Left hindlimb (tissue), 1 donor: ENCODE measurements around the gene ATAD1.
"Not testable (repeated sequence)": the region's sequence is repeated elsewhere in the genome, so short reads cannot be mapped to it uniquely, and the experiment has no call there.

Experiments used
- DNase-seq: peaks from one replicate; pipeline ENCODE4 v3.0.0-alpha.2; 2018

ATAD1 gene

GRCh38 chr10:87846023-87846422 lies 28.0 kb upstream of the ATAD1 start:
- no peak for DNase-seq

GRCh38 chr10:87845624-87845998 lies 27.6 kb upstream of the ATAD1 start:
- DNase-seq, result no peak

- no peak for DNase-seq
Measured at GRCh38 chr10:87844837-87845623, 27.0 kb upstream of the ATAD1 start.

- DNase-seq, result no peak
Measured at GRCh38 chr10:87843714-87844113, 25.7 kb upstream of the ATAD1 start.

- DNase-seq, result no peak
Measured at GRCh38 chr10:87842776-87843497, 24.9 kb upstream of the ATAD1 start.

GRCh38 chr10:87842220-87842641 lies 24.2 kb upstream of the ATAD1 start:
- no peak for DNase-seq

- no peak for DNase-seq
Measured at GRCh38 chr10:87841186-87841585, 23.2 kb upstream of the ATAD1 start.

- DNase-seq, result no peak
Measured at GRCh38 chr10:87838650-87839049, 20.6 kb upstream of the ATAD1 start.

GRCh38 chr10:87837445-87837844 lies 19.4 kb upstream of the ATAD1 start:
- no peak for DNase-seq

GRCh38 chr10:87836098-87836497 lies 18.1 kb upstream of the ATAD1 start:
- DNase-seq, result no peak

GRCh38 chr10:87829986-87830729 lies 12.1 kb upstream of the ATAD1 start:
- no peak for DNase-seq

- DNase-seq, result not testable (repeated sequence)
Measured at GRCh38 chr10:87829051-87829450, 11.0 kb upstream of the ATAD1 start.

- DNase-seq, result no peak
Measured at GRCh38 chr10:87827681-87828080, 9.7 kb upstream of the ATAD1 start.

GRCh38 chr10:87826653-87827052 lies 8.6 kb upstream of the ATAD1 start:
- no peak for DNase-seq

GRCh38 chr10:87819289-87819585 lies 1.2 kb upstream of the ATAD1 start:
- no peak for DNase-seq

- DNase-seq, result no peak
Measured at GRCh38 chr10:87818505-87819288, 671 bp upstream of the ATAD1 start.

GRCh38 chr10:87816898-87817608 lies 973 bp downstream of the ATAD1 start:
- no peak for DNase-seq

- DNase-seq, result no peak
Measured at GRCh38 chr10:87816163-87816897, 1.7 kb downstream of the ATAD1 start.

GRCh38 chr10:87804939-87805569 lies 13.0 kb downstream of the ATAD1 start:
- DNase-seq, result no peak

- no peak for DNase-seq
Measured at GRCh38 chr10:87803831-87804230, 14.2 kb downstream of the ATAD1 start.

- DNase-seq, result no peak
Measured at GRCh38 chr10:87803328-87803727, 14.7 kb downstream of the ATAD1 start.
